ENCODE data around the gene RTN4RL2.

RTN4RL2 gene

DNA sequence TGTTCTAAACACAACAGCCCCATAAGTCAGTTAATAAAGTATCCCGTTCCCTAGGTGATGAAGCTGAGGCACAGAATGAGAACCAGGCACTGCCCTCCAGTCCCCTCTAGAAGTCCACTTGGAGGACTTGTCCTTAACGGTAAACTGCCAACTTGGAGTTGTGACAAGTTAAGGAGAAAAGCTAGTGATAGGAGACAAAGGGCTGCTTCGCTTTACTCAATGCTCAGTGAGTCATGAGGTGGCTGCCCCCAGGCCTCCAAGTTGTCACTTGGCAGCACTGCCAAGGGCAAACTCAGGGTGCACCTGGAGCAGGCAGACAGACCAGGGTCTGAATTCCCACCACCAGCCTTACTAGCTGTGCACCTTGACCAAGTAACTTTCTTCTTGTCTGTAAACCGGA, 41.6 kb downstream of the RTN4RL2 start:
- peak; percentile 5 for DNase-seq (ENCODE audit: low spot score)
- in situ Hi-C loops (cut with MboI; ENCODE audit: low sequenced_read_pairs, unreplicated experiment) = no loop called here
- TF ChIP-seq, protein P1, sequence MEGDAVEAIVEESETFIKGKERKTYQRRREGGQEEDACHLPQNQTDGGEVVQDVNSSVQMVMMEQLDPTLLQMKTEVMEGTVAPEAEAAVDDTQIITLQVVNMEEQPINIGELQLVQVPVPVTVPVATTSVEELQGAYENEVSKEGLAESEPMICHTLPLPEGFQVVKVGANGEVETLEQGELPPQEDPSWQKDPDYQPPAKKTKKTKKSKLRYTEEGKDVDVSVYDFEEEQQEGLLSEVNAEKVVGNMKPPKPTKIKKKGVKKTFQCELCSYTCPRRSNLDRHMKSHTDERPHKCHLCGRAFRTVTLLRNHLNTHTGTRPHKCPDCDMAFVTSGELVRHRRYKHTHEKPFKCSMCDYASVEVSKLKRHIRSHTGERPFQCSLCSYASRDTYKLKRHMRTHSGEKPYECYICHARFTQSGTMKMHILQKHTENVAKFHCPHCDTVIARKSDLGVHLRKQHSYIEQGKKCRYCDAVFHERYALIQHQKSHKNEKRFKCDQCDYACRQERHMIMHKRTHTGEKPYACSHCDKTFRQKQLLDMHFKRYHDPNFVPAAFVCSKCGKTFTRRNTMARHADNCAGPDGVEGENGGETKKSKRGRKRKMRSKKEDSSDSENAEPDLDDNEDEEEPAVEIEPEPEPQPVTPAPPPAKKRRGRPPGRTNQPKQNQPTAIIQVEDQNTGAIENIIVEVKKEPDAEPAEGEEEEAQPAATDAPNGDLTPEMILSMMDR (IDR thresholded peaks at IDR 0.05; ENCODE audit: borderline replicate concordance, control extremely low read depth, extremely low read depth, insufficient read depth, missing control alignments) = no peak

DNA sequence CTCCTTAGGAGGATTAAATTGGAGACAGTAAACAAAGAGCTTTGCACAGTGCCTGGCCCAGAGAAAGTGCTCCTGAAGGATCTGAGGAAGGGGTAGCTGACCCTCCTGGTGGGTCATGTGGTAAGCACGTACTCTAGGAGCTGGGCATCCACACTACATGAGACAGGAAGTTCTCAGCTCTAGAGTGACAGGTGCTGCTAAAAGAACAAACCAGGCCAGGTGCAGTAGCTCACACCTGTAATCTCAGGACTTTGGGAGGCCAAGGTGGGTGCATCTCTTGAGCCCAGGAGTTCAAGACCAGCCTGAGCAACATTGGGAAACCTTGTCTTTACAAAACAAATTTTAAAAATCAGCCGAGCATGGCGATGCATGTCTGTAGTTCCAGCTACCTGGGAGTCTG, 42.0 kb downstream of the RTN4RL2 start:
- TF ChIP-seq, protein P1 (IDR thresholded peaks at IDR 0.05; ENCODE audit: borderline replicate concordance, control extremely low read depth, extremely low read depth, insufficient read depth, missing control alignments) = no peak
- peak; percentile 10 for DNase-seq (ENCODE audit: low spot score)
- in situ Hi-C loops (cut with MboI; ENCODE audit: low sequenced_read_pairs, unreplicated experiment) = no loop called here

- peak; percentile 16 for DNase-seq (ENCODE audit: low spot score)
- TF ChIP-seq, protein P1 (IDR thresholded peaks at IDR 0.05; ENCODE audit: borderline replicate concordance, control extremely low read depth, extremely low read depth, insufficient read depth, missing control alignments) = no peak
- in situ Hi-C loops (cut with MboI; ENCODE audit: low sequenced_read_pairs, unreplicated experiment) = no loop called here
These were observed 42.5 kb downstream of the RTN4RL2 start for GRCh38 chr11:57502870-57503269.

DNA sequence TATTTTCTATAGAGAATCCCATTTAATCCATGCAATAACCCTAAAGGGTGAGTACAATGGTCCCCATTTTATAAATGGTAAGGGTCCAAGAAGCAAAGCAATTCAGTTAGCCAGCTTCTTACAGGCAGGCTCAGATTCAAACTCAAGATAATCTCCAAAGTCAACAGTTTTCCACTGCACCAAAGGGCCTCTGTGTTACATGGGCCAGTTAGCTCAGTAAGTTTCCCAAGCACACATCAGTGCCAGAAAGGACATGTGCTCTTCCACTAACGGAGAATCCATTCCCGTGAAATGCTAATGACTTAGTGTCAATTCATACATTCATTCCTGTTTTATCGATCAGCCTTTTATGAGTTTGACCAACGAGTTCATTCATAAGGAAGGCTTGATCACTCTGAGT, 44.2 kb downstream of the RTN4RL2 start:
- in situ Hi-C loops (cut with MboI; ENCODE audit: low sequenced_read_pairs, unreplicated experiment) = no loop called here
- peak; percentile 6 for DNase-seq (ENCODE audit: low spot score)
- TF ChIP-seq, protein P1 (IDR thresholded peaks at IDR 0.05; ENCODE audit: borderline replicate concordance, control extremely low read depth, extremely low read depth, insufficient read depth, missing control alignments) = no peak

GRCh38 chr11:57506522-57506921, 46.2 kb downstream of the RTN4RL2 start:
- in situ Hi-C loops (cut with MboI; ENCODE audit: low sequenced_read_pairs, unreplicated experiment) = no loop called here
- TF ChIP-seq, protein P1 (IDR thresholded peaks at IDR 0.05; ENCODE audit: borderline replicate concordance, control extremely low read depth, extremely low read depth, insufficient read depth, missing control alignments) = no peak
- DNase-seq (ENCODE audit: low spot score) = no peak

DNA sequence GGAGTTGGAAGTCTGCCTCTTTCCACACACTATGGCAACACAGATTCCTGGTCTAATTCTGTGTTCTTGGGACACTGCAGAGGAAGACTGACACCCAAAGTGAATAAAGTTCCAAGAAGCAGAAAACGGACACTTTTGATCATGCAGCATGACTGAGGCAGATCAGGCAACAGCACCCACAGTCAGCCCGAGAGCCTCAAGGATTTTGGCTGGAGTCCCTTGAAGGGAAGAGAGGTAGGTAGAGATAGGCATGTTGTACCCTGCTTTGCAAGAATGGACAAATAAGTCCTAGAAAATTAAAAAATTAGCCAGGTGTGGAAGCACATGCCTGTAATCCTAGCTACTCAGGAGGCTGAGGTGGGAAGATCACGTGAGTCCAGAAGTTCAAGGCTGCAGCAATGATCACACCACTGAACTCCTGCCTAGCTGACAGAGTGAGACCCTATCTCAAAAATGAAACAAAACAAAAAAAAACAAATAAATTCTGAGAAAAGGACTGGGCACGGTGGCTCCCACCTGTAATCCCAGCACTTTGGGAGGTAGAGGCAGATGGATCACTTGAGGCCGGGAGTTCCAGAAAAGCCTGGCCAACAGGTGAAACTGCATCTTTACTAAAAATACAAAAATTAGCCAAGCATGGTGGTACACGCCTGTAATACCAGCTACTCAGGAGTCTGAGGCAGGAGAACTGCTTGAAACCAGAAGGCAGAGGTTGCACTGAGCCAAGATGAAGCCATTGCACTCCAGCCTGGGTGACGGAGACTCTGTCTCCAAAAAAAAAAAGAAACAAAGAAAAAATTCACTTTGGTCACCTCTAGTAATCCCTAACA, 48.2 kb downstream of the RTN4RL2 start:
- DNase-seq (ENCODE audit: low spot score) = no peak
- TF ChIP-seq, protein P1 (IDR thresholded peaks at IDR 0.05; ENCODE audit: borderline replicate concordance, control extremely low read depth, extremely low read depth, insufficient read depth, missing control alignments) = no peak
- in situ Hi-C loops (cut with MboI; ENCODE audit: low sequenced_read_pairs, unreplicated experiment) = no loop called here
